GM12892 (cell line): ENCODE data around the gene ARHGAP21.

Source experiments
- POLR2A ChIP-seq: IDR thresholded peaks from 2 replicates; pipeline ENCODE4 v1.6.1; 2011; ENCODE audit warnings: low read depth, low read length, control low read depth
- POLR2AphosphoS5 ChIP-seq: IDR thresholded peaks from 2 replicates; pipeline ENCODE4 v1.6.1; 2011; ENCODE audit warnings: low read depth, low read length, control low read depth
- TAF1 ChIP-seq: IDR thresholded peaks from 2 replicates; pipeline ENCODE4 v1.6.1; 2011; ENCODE audit warnings: low read depth, mild to moderate bottlenecking, control low read depth, low read length, borderline replicate concordance

- TF ChIP-seq POLR2AphosphoS5 (no peak), TAF1 (no peak), POLR2A (no peak)
Observed at GRCh38 chr10:24597961-24598360, 125.7 kb downstream of the ARHGAP21 start.
